PFSK-1 (cell line): Measurements from ENCODE around the gene PTH1R.

Experiments
- FOXP2 ChIP-seq: optimal IDR thresholded peaks from 2 replicates; pipeline ENCODE3; 2011; ENCODE audit warnings: borderline replicate concordance, control low read depth, inconsistent platforms; ENCODE audit not compliant: insufficient read depth; ENCODE audit errors: extremely low read length, extremely low read depth
- POLR2AphosphoS5 ChIP-seq: IDR thresholded peaks from 2 replicates; pipeline ENCODE4 v1.6.1; 2012; ENCODE audit warnings: low read depth, mild to moderate bottlenecking, control low read depth, low read length, moderate library complexity
- REST ChIP-seq, 2 experiments: IDR thresholded peaks; 2 replicates each; pipeline versions ENCODE4 v1.6.1 to v1.8.0; 2011 to 2012; ENCODE audit warnings: low read depth in 2 of 2, low read length in 2 of 2, control low read depth in 1 of 2, inconsistent platforms in 1 of 2, mild to moderate bottlenecking in 1 of 2, moderate library complexity in 1 of 2; ENCODE audit not compliant: insufficient read depth in 1 of 2
- SIN3A ChIP-seq: IDR thresholded peaks from 2 replicates; pipeline ENCODE4 v1.6.1; 2012; ENCODE audit warnings: mild to moderate bottlenecking, low read length, moderate library complexity, borderline replicate concordance; ENCODE audit not compliant: insufficient read depth
- TAF1 ChIP-seq: IDR thresholded peaks from 2 replicates; pipeline ENCODE4 v1.6.1; 2012; ENCODE audit warnings: low read length, control low read depth, borderline replicate concordance; ENCODE audit not compliant: insufficient read depth

- TF ChIP-seq POLR2AphosphoS5: no peak
- TF ChIP-seq TAF1: no peak
- TF ChIP-seq FOXP2: no peak
- TF ChIP-seq REST (IDR thresholded peaks at IDR 0.05; ENCODE audit: insufficient read depth in 1 of 2, low read depth in 2 of 2, low read length in 2 of 2): no peak
- TF ChIP-seq SIN3A: no peak
Measured at GRCh38 chr3:46848271-46849044, 29.1 kb upstream of the PTH1R start.
